Head of caudate nucleus (tissue), 42 donors: Measurements from ENCODE around the gene NECTIN2.

Source experiments
- DNase-seq, 42 donors: peaks; one replicate each; pipeline versions ENCODE4 v3.0.0 to v3.0.0-alpha.2; 2020 to 2021; ENCODE audit warnings: mixed read lengths in 7 of 42
- intact Hi-C: fragments of 100-400 bp; cut with DNase I; formaldehyde crosslinking; loops from one replicate; pipeline ENCODE4 v1.15.0; 2022

Gene NECTIN2

DNA sequence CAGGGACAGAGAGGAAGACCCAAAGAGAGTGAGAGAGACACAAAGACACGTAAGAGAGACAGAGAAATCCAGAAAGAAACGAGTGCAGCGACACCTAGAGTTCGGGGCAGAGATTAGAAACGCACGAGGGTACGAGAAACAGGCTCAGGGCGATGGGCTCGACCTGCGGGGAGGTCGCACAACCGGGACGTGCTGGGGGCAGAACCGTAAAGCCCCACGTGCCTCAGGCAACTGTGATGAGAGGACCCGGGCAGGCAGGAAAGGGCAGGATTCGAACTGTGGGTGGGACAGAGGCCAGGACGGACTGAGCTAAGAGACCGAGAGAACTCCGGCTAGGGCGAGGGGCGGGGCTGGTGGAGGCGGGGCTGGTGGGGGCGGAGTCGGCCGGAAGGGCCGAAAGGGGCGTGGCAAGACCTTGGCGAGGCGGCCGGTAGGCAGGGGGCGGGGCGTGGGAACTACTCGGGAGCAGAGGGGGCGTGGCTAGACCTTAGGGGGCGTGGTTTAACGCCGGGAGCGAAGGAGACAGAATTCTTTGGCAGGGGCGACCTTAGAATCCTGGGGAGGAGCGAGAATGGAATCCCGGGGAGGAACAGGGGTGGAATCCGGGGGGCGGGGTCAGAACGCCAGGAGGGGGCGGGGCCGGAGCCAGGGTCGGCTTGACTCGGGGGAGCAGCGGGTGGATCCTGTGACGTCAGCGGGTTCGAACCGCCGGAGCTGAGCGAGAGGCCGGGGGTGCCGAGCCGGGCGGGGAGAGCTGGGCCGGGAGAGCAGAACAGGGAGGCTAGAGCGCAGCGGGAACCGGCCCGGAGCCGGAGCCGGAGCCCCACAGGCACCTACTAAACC is at the start of gene NECTIN2:
Gene NECTIN2, plus strand, starts transcription at position 686 of the 843 bp plus-strand sequence. CDS start 229 bp downstream, outside the sequence.
- DNase-seq, result peak; percentile 71 to 91 (median 85)
- intact Hi-C loops, result no loop called here

DNA sequence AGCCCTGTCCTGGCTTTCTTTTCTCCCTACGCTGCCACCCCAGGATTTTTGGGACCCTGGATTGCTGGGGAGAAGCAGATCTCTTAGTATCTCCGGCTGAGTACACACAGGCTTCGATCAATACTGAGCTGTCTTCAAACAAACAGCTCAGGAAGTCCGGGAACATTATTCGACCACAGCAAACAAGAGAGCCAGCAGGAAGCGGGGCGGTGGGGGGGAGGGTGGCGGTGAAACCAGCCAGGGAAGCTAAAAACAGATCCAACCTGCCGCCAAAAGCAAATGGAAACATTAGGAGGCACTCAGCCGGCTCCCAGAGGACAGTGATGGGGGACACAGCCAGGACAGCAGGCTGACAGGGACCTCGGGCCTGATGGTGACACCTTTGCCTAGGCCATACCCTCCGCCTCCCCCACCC is 49.4 kb upstream of the NECTIN2 start:
- intact Hi-C loops, result loop anchor here (5.0 kb wide), 1 partner anchor 46 kb away; no protein-coding TSS in a partner anchor
- DNase-seq, result peak in 2 of 42 donors; percentile 15 to 17

DNA sequence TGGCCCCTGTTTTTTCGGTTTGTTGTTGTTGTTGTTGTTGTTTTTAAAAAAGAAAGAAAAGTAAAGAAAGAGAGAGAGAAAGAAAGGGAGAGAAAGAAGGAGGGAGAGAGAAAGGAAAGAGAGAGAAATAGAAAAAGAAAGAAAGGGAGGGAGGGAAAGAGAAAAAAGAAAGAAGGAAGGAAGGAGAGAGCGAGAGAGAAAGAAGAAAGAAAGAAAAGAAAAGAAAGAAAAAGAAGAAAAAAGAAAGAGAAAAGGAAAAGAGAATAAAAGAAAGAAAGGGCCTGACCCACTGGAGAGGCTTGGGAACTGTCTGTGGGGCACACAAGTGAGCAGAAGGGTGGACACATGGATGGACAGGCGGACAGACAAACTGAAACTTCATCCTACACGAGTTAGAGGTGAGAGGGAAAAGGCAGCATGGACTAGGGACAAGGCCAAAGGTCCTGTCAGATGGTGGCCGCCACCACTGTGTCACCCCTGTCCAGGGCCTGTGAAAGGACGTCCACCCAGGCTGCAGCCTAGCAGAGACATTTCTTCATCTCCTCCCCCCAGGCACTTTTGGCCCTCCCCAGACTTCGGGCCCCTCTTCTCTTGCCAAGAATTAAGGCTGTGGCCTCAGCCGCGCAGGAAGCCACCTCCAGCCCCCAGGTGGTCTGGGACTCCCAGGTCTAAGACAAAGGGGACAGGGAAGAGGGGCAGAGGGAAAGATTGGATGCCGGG is 46.3 kb upstream of the NECTIN2 start:
- intact Hi-C loops, result loop anchor here (5.0 kb wide), 1 partner anchor 43 kb away; no protein-coding TSS in a partner anchor

DNA sequence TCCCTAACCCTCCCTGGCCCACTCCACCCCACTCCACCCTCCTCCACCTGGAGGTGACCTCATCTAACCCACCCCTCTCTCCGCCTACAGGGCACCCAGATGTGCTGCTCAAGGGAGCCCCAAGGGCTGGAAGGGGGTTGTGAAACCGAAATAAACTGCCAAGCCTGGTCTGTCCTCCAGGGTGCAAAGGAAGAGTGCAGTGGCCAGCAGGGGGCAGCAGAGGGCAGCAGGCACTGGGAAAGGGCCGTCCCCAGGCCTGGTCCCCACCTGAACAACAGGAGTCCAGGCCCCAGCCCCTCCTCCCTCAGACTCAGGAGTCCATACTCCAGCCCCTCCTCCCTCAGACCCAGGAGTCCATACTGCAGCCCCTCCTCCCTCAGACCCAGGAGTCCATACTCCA is 45.6 kb upstream of the NECTIN2 start:
- intact Hi-C loops, result no loop called here
- peak; percentile 29 to 90 (median 76) for DNase-seq

More for the DNA sequence above, 46.3 kb upstream of the NECTIN2 start:
- no peak for DNase-seq

DNA sequence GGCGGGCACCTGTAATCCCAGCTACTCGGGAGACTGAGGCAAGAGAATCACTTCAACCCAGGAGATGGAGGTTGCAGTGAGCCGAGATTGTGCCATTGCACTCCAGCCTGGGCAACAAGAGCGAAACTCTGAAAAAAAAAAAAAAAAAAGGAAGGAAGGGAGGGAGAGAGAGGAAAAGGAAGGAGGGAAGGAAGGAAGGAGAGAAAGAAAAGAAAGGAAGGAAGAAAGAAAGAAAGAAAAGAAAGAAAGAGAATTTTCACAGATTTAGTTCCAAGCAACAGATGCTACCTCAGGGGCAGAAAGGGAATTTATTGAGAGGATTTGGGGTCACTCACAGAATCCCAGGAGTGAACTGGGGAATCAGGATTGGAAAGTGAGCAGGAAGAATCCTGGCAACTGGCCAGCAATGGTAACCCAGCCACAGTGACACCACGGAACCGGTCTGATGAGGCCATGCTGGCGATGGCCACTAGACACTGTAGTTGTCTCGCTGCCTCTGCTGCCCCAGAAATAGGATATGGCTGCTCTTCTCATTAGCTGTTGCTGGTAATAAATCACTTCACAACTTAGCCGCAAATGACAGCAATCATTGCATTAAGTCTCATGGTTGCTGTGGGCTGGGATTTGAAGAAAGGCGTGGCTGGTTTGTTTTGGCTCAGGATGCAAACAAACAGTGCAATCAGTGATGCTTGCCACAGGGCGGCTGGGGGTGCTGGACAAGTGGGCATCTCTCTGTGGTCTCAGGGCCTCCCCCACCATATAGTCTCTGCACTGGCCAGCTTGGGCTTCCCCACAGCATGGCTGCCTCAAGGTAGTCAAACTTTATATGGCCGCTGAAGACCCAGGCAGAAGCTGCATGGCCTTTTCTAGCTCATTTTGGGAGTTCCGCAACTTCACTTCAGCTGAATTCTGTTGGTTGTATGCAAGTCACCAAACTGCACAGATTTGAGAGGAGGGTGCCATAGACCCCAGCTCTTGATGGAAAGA is 42.4 kb upstream of the NECTIN2 start:
- intact Hi-C loops, result no loop called here
- DNase-seq, result no peak

DNA sequence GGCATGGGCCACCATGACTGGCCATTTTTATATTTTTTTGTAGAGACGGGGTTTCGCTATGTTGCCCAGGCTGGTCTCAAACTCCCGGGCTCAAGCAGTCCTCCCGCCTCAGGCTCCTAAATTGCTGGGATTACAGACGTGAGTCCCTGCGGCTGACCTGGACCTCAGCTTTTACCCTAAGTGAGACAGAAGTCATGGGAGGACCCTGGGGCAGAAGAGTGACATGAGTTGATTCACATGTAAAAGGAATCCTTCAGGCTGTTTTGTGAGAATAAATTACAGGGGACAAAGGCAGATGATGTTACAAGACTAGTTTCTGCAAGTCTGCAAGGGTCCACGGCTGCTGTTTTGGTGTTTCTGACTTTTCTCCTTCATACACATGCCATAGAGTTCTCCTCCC is 39.8 kb upstream of the NECTIN2 start:
- no peak for DNase-seq
- intact Hi-C loops, result no loop called here

DNA sequence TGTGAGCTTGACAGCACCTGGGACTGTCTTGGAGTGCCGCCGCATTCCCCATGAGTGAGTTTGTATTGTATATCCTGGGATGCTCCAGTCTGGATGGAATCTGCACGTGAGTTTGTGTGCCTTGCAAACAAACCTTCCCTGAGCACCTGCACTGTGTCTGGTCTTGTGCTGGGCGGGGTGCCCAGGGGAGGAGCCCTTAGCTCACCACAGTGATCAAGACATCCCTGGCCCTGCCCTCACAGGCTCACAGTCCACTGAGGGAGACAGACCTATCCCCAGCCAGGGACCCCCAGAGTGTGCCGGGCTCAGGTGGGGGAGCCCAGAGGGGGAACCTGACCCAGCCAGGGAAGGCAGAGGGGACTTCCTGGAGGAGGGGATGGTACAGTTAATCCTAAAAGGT is 38.9 kb upstream of the NECTIN2 start:
- DNase-seq, result no peak
- intact Hi-C loops, result no loop called here

DNA sequence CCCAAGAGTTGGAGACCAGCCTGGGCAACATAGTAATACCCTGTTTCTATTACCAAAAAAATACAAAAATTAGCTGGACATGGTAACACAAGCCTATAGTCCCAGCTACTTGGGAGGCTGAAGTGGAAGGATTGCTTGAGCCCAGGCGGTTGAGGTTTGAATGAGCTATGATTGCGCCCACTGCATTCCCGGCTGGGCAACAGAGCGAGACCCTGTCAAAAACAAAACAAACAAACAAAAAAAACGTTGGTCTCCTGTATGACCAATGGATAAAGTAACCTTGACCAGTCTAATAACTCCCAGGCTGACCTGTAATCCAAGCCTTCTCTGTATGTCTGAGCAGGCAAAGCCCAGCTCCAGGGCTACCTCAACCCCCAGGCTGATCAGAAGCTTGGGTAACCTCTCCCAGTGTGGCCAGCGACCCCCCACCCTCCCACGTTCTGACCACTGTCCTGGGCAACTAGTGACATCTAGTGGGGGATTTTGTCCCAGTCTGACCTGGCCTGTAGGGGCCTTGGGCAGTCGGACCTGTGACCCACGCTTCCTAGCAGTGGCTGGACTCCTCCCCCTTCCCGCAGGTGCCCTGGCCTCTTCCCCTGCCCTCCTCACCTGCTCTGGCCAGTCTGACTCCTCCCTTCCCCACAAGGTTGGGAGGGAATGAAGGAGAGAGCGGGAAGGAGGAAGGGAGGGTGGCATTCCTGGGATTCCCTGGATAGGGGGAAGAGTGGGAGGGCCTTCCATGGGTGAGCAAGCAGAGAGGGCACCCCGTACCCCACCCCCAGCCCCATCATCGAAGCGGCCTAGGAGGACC is 38.2 kb upstream of the NECTIN2 start:
- DNase-seq, result peak in 25 of 42 donors; percentile 7 to 65 (median 25)
- intact Hi-C loops, result no loop called here

DNA sequence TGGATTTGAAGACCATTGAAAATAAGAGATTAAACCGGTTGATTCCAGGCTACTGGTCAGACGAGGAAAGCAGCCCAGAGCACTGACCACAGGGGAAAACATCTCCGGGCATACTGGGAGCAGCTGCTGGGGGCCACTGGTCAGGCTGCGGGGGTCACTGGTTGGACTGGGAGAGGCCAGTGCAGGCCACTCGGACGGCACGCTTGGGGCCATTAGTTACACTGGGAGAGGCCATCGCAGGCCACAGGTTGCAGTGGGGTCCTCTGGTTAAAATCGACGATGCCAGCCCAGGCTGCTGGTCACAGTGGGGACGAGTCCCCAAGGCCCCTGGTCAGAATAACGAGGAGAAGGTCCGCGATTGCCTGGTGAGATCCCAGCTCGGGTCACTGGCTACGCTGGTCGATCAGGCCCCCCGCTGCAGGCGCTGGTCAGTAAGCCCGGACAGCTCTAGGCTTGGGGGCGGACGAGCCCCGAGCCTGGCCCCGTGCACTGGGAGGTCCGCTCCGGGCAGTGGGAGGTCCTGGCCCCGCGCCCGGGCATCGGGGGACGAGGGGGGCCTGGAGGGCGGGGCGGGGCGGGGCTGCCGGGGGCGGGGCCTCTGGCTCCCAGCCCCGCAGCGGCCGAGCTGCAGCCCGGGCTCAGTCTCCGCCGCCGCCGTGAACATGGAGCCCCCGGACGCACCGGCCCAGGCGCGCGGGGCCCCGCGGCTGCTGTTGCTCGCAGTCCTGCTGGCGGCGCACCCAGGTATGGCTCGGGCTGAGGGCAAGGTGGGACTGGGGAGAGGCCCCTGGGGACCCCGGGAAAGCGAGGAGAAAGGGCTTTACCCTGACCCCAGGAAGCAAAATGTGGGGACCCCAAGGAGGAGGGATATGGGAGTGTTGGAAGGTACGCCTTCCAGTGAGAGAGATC is 37.4 kb upstream of the NECTIN2 start, which contains the start of gene BCAM:
Gene BCAM, plus strand, starts transcription at position 641 of the 909 bp plus-strand sequence. Its CDS starts 22 bp downstream, at position 663.
- intact Hi-C loops, result no loop called here
- peak in 40 of 42 donors; percentile 9 to 76 (median 51) for DNase-seq

DNA sequence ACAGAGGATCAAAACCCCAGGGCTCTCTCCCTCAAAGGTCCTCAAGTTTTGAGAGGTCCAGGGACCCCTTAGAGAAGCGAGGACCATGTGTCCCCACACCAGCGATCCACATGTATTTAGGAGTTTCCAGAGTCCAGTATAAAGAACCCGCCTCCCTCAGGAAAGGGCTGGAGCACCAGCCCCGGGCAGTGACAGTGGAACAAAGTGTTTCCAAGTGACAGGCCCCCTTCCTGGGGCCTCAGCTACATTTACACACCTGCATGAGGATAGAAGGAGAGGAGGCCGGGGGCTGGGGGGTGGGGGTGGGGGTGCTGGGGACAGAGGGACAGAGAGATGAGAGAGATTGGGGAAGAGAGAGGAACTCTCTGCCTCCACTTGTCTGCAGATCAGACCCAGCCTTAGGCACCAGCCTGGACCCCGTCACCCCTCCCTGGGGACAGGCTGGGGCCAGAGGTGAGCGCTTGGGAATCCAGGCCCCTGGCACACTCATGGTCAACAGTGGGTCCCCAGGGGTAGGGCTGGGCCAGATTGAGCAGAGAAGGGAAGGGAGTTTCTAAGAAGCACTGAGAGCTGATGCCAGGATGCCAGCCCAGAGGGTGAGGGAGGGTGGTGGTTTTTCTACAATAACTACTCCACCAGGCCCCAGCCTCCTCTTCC is 36.4 kb upstream of the NECTIN2 start:
- intact Hi-C loops, result no loop called here
- DNase-seq, result no peak

DNA sequence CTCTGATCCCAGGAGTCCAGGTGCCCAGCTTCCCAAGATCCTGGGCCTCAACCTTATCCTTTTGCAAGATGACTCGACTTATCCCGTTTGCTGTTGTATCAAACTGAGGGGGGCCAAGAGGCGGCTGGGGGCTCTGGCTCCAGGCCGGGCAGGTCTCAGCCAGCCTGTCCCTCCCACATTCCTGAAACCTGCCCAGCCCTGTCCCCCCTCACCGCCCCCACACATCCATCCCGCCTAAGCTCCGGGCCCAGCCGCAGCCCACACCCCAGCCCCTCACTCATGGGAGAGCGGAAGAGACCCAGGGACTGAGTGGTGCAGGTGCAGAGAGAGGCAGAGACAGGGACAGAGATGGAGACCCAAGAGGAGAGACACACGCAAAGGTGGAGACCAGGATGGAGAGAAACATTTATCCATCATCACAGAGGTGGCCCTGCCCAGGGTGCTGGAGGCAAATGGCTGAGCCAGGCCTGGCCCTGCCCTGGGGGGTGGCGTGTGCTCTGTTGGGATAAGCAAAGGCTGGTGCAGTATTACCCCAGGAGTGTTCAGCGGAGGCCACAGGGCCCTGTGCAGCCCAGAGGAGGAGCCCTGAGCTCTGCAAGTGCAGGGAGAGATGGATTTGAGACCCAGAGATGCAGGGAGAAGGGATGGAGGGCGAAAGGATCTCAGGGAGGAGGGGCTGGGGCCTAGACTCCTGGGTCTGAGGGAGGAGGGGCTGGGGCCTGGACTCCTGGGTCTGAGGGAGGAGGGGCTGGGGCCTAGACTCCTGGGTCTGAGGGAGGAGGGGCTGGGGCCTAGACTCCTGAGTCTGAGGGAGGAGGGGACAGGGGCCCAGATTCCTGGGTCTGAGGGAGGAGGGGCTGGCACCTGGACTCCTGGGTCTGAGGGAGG is 35.6 kb upstream of the NECTIN2 start:
- no peak for DNase-seq
- intact Hi-C loops, result no loop called here

DNA sequence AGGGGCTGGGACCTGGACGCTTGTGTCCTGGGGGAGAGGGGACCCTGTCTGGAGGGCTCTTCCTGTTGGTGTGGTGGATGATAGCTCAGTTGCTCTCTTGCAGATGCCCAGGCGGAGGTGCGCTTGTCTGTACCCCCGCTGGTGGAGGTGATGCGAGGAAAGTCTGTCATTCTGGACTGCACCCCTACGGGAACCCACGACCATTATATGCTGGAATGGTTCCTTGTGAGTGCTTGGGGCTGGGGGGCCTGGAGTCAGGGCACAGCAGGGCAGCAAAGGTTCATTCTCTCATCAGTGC is 35.0 kb upstream of the NECTIN2 start:
- intact Hi-C loops, result no loop called here
- DNase-seq, result no peak

DNA sequence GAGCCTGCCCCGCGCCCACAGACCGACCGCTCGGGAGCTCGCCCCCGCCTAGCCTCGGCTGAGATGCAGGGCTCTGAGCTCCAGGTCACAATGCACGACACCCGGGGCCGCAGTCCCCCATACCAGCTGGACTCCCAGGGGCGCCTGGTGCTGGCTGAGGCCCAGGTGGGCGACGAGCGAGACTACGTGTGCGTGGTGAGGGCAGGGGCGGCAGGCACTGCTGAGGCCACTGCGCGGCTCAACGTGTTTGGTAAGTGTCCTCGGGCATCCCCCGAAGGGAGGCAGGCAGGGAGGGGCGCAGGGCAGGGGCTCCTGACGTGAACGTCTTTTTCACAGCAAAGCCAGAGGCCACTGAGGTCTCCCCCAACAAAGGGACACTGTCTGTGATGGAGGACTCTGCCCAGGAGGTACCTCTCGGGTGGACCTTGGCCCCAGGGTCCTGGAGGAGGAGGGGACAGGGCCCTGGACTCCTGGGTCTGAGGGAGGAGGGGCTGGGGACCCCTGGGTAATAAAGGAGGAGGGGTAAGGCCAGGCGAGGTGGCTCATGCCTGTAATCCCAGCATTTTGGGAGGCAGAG is 33.9 kb upstream of the NECTIN2 start:
- no peak for DNase-seq
- intact Hi-C loops, result no loop called here

DNA sequence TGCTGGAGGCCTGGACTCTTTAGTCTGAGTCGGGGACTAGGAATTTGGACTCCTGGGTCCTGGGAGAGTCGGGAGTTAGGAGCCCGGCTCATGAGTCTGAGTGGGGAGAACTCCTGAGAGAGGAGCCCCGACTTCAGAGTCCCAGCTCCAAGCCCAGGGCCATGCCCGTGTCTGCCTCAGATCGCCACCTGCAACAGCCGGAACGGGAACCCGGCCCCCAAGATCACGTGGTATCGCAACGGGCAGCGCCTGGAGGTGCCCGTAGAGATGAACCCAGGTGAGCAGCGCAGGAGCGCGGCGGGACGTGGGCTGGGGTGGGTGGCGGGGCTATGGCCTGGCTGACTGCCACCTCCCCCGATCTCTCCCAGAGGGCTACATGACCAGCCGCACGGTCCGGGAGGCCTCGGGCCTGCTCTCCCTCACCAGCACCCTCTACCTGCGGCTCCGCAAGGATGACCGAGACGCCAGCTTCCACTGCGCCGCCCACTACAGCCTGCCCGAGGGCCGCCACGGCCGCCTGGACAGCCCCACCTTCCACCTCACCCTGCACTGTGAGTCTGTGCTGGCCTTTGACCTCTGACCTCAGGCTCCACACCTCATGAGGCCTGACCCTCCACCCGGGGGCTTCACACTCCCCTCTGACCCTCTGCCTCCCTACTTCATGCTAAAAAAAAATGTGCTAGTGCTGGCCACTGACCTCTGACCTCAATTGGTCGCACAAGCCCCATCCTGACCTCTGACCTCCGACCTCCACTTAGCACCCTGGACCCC is 32.8 kb upstream of the NECTIN2 start:
- DNase-seq, result no peak
- intact Hi-C loops, result no loop called here
